ENCODE data around the gene FGFR2. TPM values are rescaled to one million over a fixed set of nuclear protein-coding genes. Genes with fewer than 3 reads are reported as not detected.

FGFR2 gene
- total RNA-seq, 1 donor, result 0.86 TPM

GRCh38 chr10:121440461-121440860, 157.8 kb downstream of the FGFR2 start:
- no peak for DNase-seq (ENCODE audit: low read depth)
- TF ChIP-seq CTCF (IDR thresholded peaks at IDR 0.05; ENCODE audit: insufficient read depth, low read depth, low read length), result no peak

GRCh38 chr10:121438333-121438732, 159.9 kb downstream of the FGFR2 start:
- no peak for DNase-seq (ENCODE audit: low read depth)
- H3K4me3 ChIP-seq (ENCODE audit: low read depth, low read length), result no peak overlapping the region
- TF ChIP-seq CTCF (IDR thresholded peaks at IDR 0.05; ENCODE audit: insufficient read depth, low read depth, low read length), result no peak

More at GRCh38 chr10:121440461-121440860, 157.8 kb downstream of the FGFR2 start:
- H3K4me3 ChIP-seq (ENCODE audit: low read depth, low read length), result no peak overlapping the region

- no peak for DNase-seq (ENCODE audit: low read depth)
- no peak for TF ChIP-seq CTCF (IDR thresholded peaks at IDR 0.05; ENCODE audit: insufficient read depth, low read depth, low read length)
- no peak overlapping the region for H3K4me3 ChIP-seq (ENCODE audit: low read depth, low read length)
These were observed 160.6 kb downstream of the FGFR2 start for GRCh38 chr10:121437596-121437995.

GRCh38 chr10:121436630-121437341, 161.5 kb downstream of the FGFR2 start:
- no peak for DNase-seq (ENCODE audit: low read depth)
- H3K4me3 ChIP-seq (ENCODE audit: low read depth, low read length), result no peak overlapping the region
- TF ChIP-seq CTCF (IDR thresholded peaks at IDR 0.05; ENCODE audit: insufficient read depth, low read depth, low read length), result no peak

GRCh38 chr10:121436281-121436629, 162.0 kb downstream of the FGFR2 start:
- no peak overlapping the region for H3K4me3 ChIP-seq (ENCODE audit: low read depth, low read length)
- no peak for DNase-seq (ENCODE audit: low read depth)
- TF ChIP-seq CTCF (IDR thresholded peaks at IDR 0.05; ENCODE audit: insufficient read depth, low read depth, low read length), result no peak

- no peak for TF ChIP-seq CTCF (IDR thresholded peaks at IDR 0.05; ENCODE audit: insufficient read depth, low read depth, low read length)
- no peak for DNase-seq (ENCODE audit: low read depth)
These were observed 163.0 kb downstream of the FGFR2 start for GRCh38 chr10:121435099-121435875.

More at GRCh38 chr10:121435099-121435875, 163.0 kb downstream of the FGFR2 start:
- H3K4me3 ChIP-seq (ENCODE audit: low read depth, low read length), result no peak overlapping the region
